SK-N-SH (cell line): ENCODE results near the gene USP2. TPM values are rescaled to one million over a fixed set of nuclear protein-coding genes. Genes with fewer than 3 reads are reported as not detected.

Experiments
- CTCF ChIA-PET: fragments of 300-600, 350-600 bp; formaldehyde crosslinking; extraction: SDS; loops from one replicate; lab custom pipeline; 2021; lab: Yijun Ruan, JAX
- POLR2A ChIA-PET: fragments of 350-600 bp; sonication (Branson Sonifier 250); formaldehyde crosslinking; extraction: SDS; loops from one replicate; lab custom pipeline; 2020; ENCODE audit warnings: antibody characterized with exemption, inconsistent platforms; lab: Yijun Ruan, JAX
- DNase-seq: peaks from one replicate; pipeline ENCODE4 v3.0.0; 2012
- H2AFZ ChIP-seq: fragments of 200-600 bp; sonication (generic); 2 replicates; pipeline ENCODE4 v1.8.1; 2016; ENCODE audit warnings: antibody characterized with exemption, mild to moderate bottlenecking, low read depth
- H3F3A ChIP-seq: fragments of 200-600 bp; sonication (generic); replicated peaks from 2 replicates; pipeline ENCODE3; 2016; ENCODE audit warnings: antibody characterized with exemption, mild to moderate bottlenecking; ENCODE audit not compliant: insufficient read depth
- H3K27ac ChIP-seq, 2 experiments: fragments of 200-500 bp in 1 of 2; fragments of 200-600 bp in 1 of 2; sonication (Bioruptor generic) in 1 of 2; sonication (generic), shearing (Covaris generic) in 1 of 2; 2 replicates each; pipeline versions ENCODE4 v1.5.1 to v1.6.1; 2014 to 2016; ENCODE audit warnings: low read depth in 2 of 2, inconsistent platforms in 1 of 2, low read length in 1 of 2, mild to moderate bottlenecking in 1 of 2, mixed read lengths in 1 of 2
- H3K27me3 ChIP-seq: fragments of 200-600 bp; sonication (generic), shearing (Covaris generic); 2 replicates; pipeline ENCODE4 v1.6.1; 2016; ENCODE audit warnings: mixed run types; ENCODE audit not compliant: insufficient read depth
- H3K36me3 ChIP-seq, 2 experiments: fragments of 200-500 bp in 1 of 2; fragments of 200-600 bp in 1 of 2; sonication (Bioruptor generic) in 1 of 2; sonication (generic) in 1 of 2; replicated peaks in 1 of 2; 2 replicates each; pipeline versions ENCODE3 to v1.5.1; 2014 to 2016; ENCODE audit warnings: low read length in 1 of 2, mild to moderate bottlenecking in 1 of 2; ENCODE audit not compliant: insufficient read depth in 2 of 2, control insufficient read depth in 1 of 2
- H3K4me1 ChIP-seq, 2 experiments: fragments of 200-500 bp in 1 of 2; fragments of 200-600 bp in 1 of 2; sonication (Bioruptor generic) in 1 of 2; sonication (generic), shearing (Covaris generic) in 1 of 2; 2 replicates each; pipeline versions ENCODE4 v1.5.1 to v1.6.1; 2014 to 2016; ENCODE audit warnings: low read depth in 1 of 2, low read length in 1 of 2, mixed run types in 1 of 2; ENCODE audit not compliant: insufficient read depth in 2 of 2, control insufficient read depth in 1 of 2
- H3K4me2 ChIP-seq: fragments of 200-600 bp; sonication (generic), shearing (Covaris generic); 2 replicates; pipeline ENCODE4 v1.6.1; 2017; ENCODE audit warnings: mixed run types
- H3K4me3 ChIP-seq, 2 experiments: fragments of 200-500 bp in 1 of 2; fragments of 200-600 bp in 1 of 2; sonication (Bioruptor generic) in 1 of 2; sonication (generic), shearing (Covaris generic) in 1 of 2; 2 replicates each; pipeline versions ENCODE4 v1.5.1 to v1.8.1; 2014 to 2016; ENCODE audit warnings: low read depth in 2 of 2, inconsistent platforms in 1 of 2, low read length in 1 of 2, mild to moderate bottlenecking in 1 of 2, mixed read lengths in 1 of 2, moderate library complexity in 1 of 2
- H3K79me2 ChIP-seq: fragments of 200-600 bp; sonication (generic); 2 replicates; pipeline ENCODE4 v1.8.1; 2017; ENCODE audit warnings: mild to moderate bottlenecking; ENCODE audit not compliant: insufficient read depth
- H3K9ac ChIP-seq: fragments of 200-600 bp; sonication (generic); 2 replicates; pipeline ENCODE4 v1.6.1; 2017; ENCODE audit warnings: mixed run types
- H3K9me2 ChIP-seq: fragments of 200-600 bp; sonication (generic); 2 replicates; pipeline ENCODE4 v1.6.1; 2017; ENCODE audit warnings: mixed run types
- H3K9me3 ChIP-seq: fragments of 200-600 bp; sonication (generic); 2 replicates; pipeline ENCODE4 v1.6.1; 2017; ENCODE audit warnings: mixed run types, mild to moderate bottlenecking, moderate library complexity
- H4K20me1 ChIP-seq: fragments of 200-600 bp; sonication (generic); 2 replicates; pipeline ENCODE4 v1.6.1; 2017; ENCODE audit warnings: mild to moderate bottlenecking, mixed run types; ENCODE audit not compliant: insufficient read depth
- CHD2 ChIP-seq: fragments of 150-350 bp; IDR thresholded peaks from 2 replicates; pipeline ENCODE4 v1.6.1; 2018; ENCODE audit warnings: low read length; ENCODE audit not compliant: partially characterized antibody
- ELF1 ChIP-seq: IDR thresholded peaks from 2 replicates; pipeline ENCODE4 v1.4.0; 2012
- FOXJ3 ChIP-seq: sonication (generic); formaldehyde crosslinking; IDR thresholded peaks from 2 replicates; pipeline ENCODE4 v1.5.1; 2020; ENCODE audit warnings: mild to moderate bottlenecking, missing genetic modification reagents
- FOXM1 ChIP-seq: IDR thresholded peaks from 2 replicates; pipeline ENCODE4 v1.4.0; 2012; ENCODE audit warnings: low read depth, mild to moderate bottlenecking
- JUND ChIP-seq: IDR thresholded peaks from 2 replicates; pipeline ENCODE4 v1.4.0; 2012
- MEF2A ChIP-seq: IDR thresholded peaks from 2 replicates; pipeline ENCODE4 v1.4.0; 2012; ENCODE audit warnings: low read depth, borderline replicate concordance
- RAD21 ChIP-seq: IDR thresholded peaks from 2 replicates; pipeline ENCODE4 v1.6.1; 2012; ENCODE audit warnings: mild to moderate bottlenecking, low read length
- REST ChIP-seq: IDR thresholded peaks from 2 replicates; pipeline ENCODE4 v1.6.1; 2012; ENCODE audit warnings: mild to moderate bottlenecking, low read depth, low read length, moderate library complexity
- RFX5 ChIP-seq: IDR thresholded peaks from 2 replicates; pipeline ENCODE4 v1.6.1; 2012; ENCODE audit warnings: mild to moderate bottlenecking, improper control_type of control experiment, low read length
- RXRA ChIP-seq: IDR thresholded peaks from 2 replicates; pipeline ENCODE4 v1.4.0; 2012; ENCODE audit warnings: low read depth, mild to moderate bottlenecking, borderline replicate concordance
- SIN3A ChIP-seq: IDR thresholded peaks from 2 replicates; pipeline ENCODE4 v1.6.1; 2012; ENCODE audit warnings: low read depth, mild to moderate bottlenecking, low read length, moderate library complexity, borderline replicate concordance
- TCF12 ChIP-seq: IDR thresholded peaks from 2 replicates; pipeline ENCODE4 v1.4.0; 2012
- TEAD4 ChIP-seq: IDR thresholded peaks from 2 replicates; pipeline ENCODE4 v1.4.0; 2012; ENCODE audit warnings: mild to moderate bottlenecking, borderline replicate concordance; ENCODE audit not compliant: insufficient read depth
- USF2 ChIP-seq: fragments of 150-350 bp; IDR thresholded peaks from 2 replicates; pipeline ENCODE4 v1.6.1; 2017; ENCODE audit warnings: antibody characterized with exemption, low read length, low read depth, borderline replicate concordance
- YY1 ChIP-seq: IDR thresholded peaks from 2 replicates; pipeline ENCODE4 v1.4.0; 2012; ENCODE audit warnings: low read depth, mild to moderate bottlenecking
- ZBTB33 ChIP-seq: IDR thresholded peaks from 2 replicates; pipeline ENCODE4 v1.4.0; 2012; ENCODE audit warnings: low read depth, borderline replicate concordance
- WGBS: methylation state at CpG from one replicate; pipeline ENCODE4 v1.1.6; 2017; ENCODE audit warnings: low lambda C conversion rate; 5-methylcytosine and 5-hydroxymethylcytosine counted together
- polyA plus RNA-seq, 3 experiments: library from polyadenylated mRNA; depleted of rRNA; stranded (reverse); fragments of >200 nt; gene quantifications; 2 replicates each; pipeline ENCODE4 v1.2.3, GENCODE V29; 2012

The USP2 gene
- polyA plus RNA-seq, 1 of the 3 experiments (the other 2 are of a cell fraction) = 0.97 TPM

- POLR2A ChIA-PET = no interaction called here
- Histone ChIP-seq H3K27me3 (no peaks in the 10 kb centered on the region), H3K4me3 (no peak overlapping the region), H2AFZ (no peak overlapping the region), H3F3A (peaks cover 23% of the 10 kb centered on the region), H4K20me1 (peaks cover 8% of the 10 kb centered on the region; the same call in 1 of the 2 replicates), H3K79me2 (peaks cover 3% of the 10 kb centered on the region; the same call in 1 of the 2 replicates), H3K4me1 (peaks cover 14 to 17% of the 10 kb centered on the region in 2 experiments; a peak in 3 of 4 replicates), H3K4me2 (no peak overlapping the region), H3K27ac (no peak overlapping the region), H3K36me3 (peaks cover 7 to 15% of the 10 kb centered on the region in 2 experiments), H3K9me3 (no peaks in the 10 kb centered on the region), H3K9ac (no peak overlapping the region), H3K9me2 (no peaks in the 10 kb centered on the region)
- 92% methylated on average over 2 of the region's 2 CpGs for WGBS
- TF ChIP-seq FOXM1 = no peak
- TF ChIP-seq RFX5 = no peak
- no peak for TF ChIP-seq REST
- no peak for TF ChIP-seq RXRA
- DNase-seq = no peak
- CTCF ChIA-PET = interaction anchor here (0.7 to 1.6 kb wide), 5 partner anchors 8 to 60 kb away, joined by 3 to 4 read pairs (median 4); partner anchors contain the start of genes THY1 and USP2
Observed at GRCh38 chr11:119414321-119414720, 32.8 kb upstream of the USP2 start.

- no peak overlapping the region for H3K4me3 ChIP-seq
- H4K20me1 ChIP-seq = no peaks in the 10 kb centered on the region
- H2AFZ ChIP-seq = no peak overlapping the region
- no peaks in the 10 kb centered on the region for H3K36me3 ChIP-seq
- no peak overlapping the region for H3K27ac ChIP-seq
- no peaks in the 10 kb centered on the region for H3K79me2 ChIP-seq
- H3K9me3 ChIP-seq = no peaks in the 10 kb centered on the region
- peaks cover 6 to 7% of the 10 kb centered on the region in 2 experiments for H3K4me1 ChIP-seq
- DNase-seq = no peak
- no peaks in the 10 kb centered on the region for H3K9me2 ChIP-seq
- CTCF ChIA-PET = interaction anchor here (1.2 to 2.0 kb wide), 2 partner anchors 9 to 56 kb away, joined by 3 to 8 read pairs; no protein-coding TSS in a partner anchor
- H3F3A ChIP-seq = peaks cover 5% of the 10 kb centered on the region
- WGBS = 86% methylated on average over 2 of the region's 2 CpGs
- no peak overlapping the region for H3K9ac ChIP-seq
- POLR2A ChIA-PET = no interaction called here
- no peaks in the 10 kb centered on the region for H3K27me3 ChIP-seq
- no peak overlapping the region for H3K4me2 ChIP-seq
- TF ChIP-seq USF2 (no peak), CHD2 (no peak), TCF12 (no peak), TEAD4 (no peak), RAD21 (no peak), FOXJ3 (no peak), MEF2A (no peak), YY1 (no peak), REST (no peak), ELF1 (no peak), ZBTB33 (no peak), RXRA (no peak), SIN3A (no peak), JUND (no peak)
Observed at GRCh38 chr11:119412072-119412471, 30.6 kb upstream of the USP2 start.
